Kidney epithelial cell (primary cell): ENCODE measurements around the gene TMTC1. TPM values are rescaled to one million over a fixed set of nuclear protein-coding genes. Genes with fewer than 3 reads are reported as not detected.

Experiments
- DNase-seq: peaks from one replicate; pipeline ENCODE4 v3.0.0-alpha.2; 2010; ENCODE audit warnings: low read depth
- H3K27me3 ChIP-seq: 2 replicates; pipeline ENCODE4 v1.6.0; 2011; ENCODE audit warnings: low read length; ENCODE audit not compliant: control insufficient read depth, insufficient read depth
- H3K36me3 ChIP-seq: 2 replicates; pipeline ENCODE4 v1.5.1; 2011; ENCODE audit warnings: low read length; ENCODE audit not compliant: control insufficient read depth, insufficient read depth
- H3K4me3 ChIP-seq: 2 replicates; pipeline ENCODE4 v1.5.1; 2011; ENCODE audit warnings: low read depth, mild to moderate bottlenecking, control low read depth, low read length
- CTCF ChIP-seq: IDR thresholded peaks from 2 replicates; pipeline ENCODE4 v1.5.1; 2011; ENCODE audit warnings: mild to moderate bottlenecking, moderate library complexity, low read length, control low read depth, inconsistent platforms; ENCODE audit not compliant: insufficient read depth, poor library complexity, severe bottlenecking
- total RNA-seq: library from RNA; depleted of rRNA; stranded (reverse); fragments of >200 nt; gene quantifications from 2 replicates; pipeline ENCODE4 v1.2.3, GENCODE V29; 2015

Gene TMTC1
- total RNA-seq, 1 donor from 2014 or later: 1.6 TPM

GRCh38 chr12:29695026-29695425, 88.7 kb downstream of the TMTC1 start:
- H3K27me3 ChIP-seq: no peaks in the 10 kb centered on the region
- H3K36me3 ChIP-seq: no peaks in the 10 kb centered on the region
- no peak for TF ChIP-seq CTCF
- no peak for DNase-seq
- H3K4me3 ChIP-seq: no peak overlapping the region

GRCh38 chr12:29694002-29694401, 89.7 kb downstream of the TMTC1 start:
- Histone ChIP-seq H3K36me3 (no peaks in the 10 kb centered on the region), H3K4me3 (no peak overlapping the region), H3K27me3 (no peaks in the 10 kb centered on the region)
- no peak for DNase-seq
- no peak for TF ChIP-seq CTCF

GRCh38 chr12:29692237-29692636, 91.5 kb downstream of the TMTC1 start:
- Histone ChIP-seq H3K4me3 (no peak overlapping the region), H3K36me3 (no peaks in the 10 kb centered on the region), H3K27me3 (no peaks in the 10 kb centered on the region)
- DNase-seq: no peak
- TF ChIP-seq CTCF: no peak

- H3K36me3 ChIP-seq: no peaks in the 10 kb centered on the region
- H3K4me3 ChIP-seq: no peak overlapping the region
- no peak for DNase-seq
- H3K27me3 ChIP-seq: no peaks in the 10 kb centered on the region
- TF ChIP-seq CTCF: no peak
Measured at GRCh38 chr12:29691161-29691854, 92.4 kb downstream of the TMTC1 start.

- no peak for TF ChIP-seq CTCF
- no peaks in the 10 kb centered on the region for H3K27me3 ChIP-seq
- H3K4me3 ChIP-seq: no peak overlapping the region
- H3K36me3 ChIP-seq: no peaks in the 10 kb centered on the region
- no peak for DNase-seq
Measured at GRCh38 chr12:29690728-29691127, 93.0 kb downstream of the TMTC1 start.

GRCh38 chr12:29688914-29689313, 94.8 kb downstream of the TMTC1 start:
- no peak for TF ChIP-seq CTCF
- no peak overlapping the region for H3K4me3 ChIP-seq

More at GRCh38 chr12:29688914-29689313, 94.8 kb downstream of the TMTC1 start:
- Histone ChIP-seq H3K36me3 (no peaks in the 10 kb centered on the region), H3K27me3 (no peaks in the 10 kb centered on the region)
- DNase-seq: no peak
